Tibial nerve (tissue), 4 donors: Measurements from ENCODE around the gene RCOR2. TPM values are rescaled to one million over a fixed set of nuclear protein-coding genes. Genes with fewer than 3 reads are reported as not detected.

Experiments
- DNase-seq, 2 donors: peaks; one replicate each; pipeline ENCODE4 v3.0.0-alpha.2; 2019; ENCODE audit warnings: low spot score in 2 of 2
- H3K27ac ChIP-seq, 4 donors: fragments of 200-600 bp; sonication (generic) in 3 of 4; one replicate each; pipeline ENCODE4 v1.5.1; 2017 to 2019; ENCODE audit warnings: mild to moderate bottlenecking in 1 of 4
- H3K27me3 ChIP-seq, 2 donors: fragments of 200-600 bp; sonication (generic) in 1 of 2; one replicate each; pipeline versions ENCODE4 v1.5.1 to v1.6.0; 2017 to 2019
- H3K36me3 ChIP-seq, 3 donors: fragments of 200-600 bp; sonication (generic); one replicate each; pipeline ENCODE4 v1.5.1; 2018 to 2019
- H3K4me1 ChIP-seq, 4 donors: fragments of 200-600 bp; sonication (generic) in 3 of 4; one replicate each; pipeline ENCODE4 v1.5.1; 2017 to 2019
- H3K4me3 ChIP-seq, 4 donors: fragments of 200-600 bp; sonication (generic) in 3 of 4; one replicate each; pipeline ENCODE4 v1.5.1; 2017 to 2019; ENCODE audit warnings: mild to moderate bottlenecking in 1 of 4, moderate library complexity in 1 of 4
- H3K9me3 ChIP-seq, 4 donors: fragments of 200-600 bp; sonication (generic) in 3 of 4; one replicate each; pipeline ENCODE4 v1.5.1; 2017 to 2019
- CTCF ChIP-seq, 5 experiments: fragments of 200-600 bp in 3 of 5; fragments of 450-650 bp in 2 of 5; sonication (generic) in 3 of 5; IDR thresholded peaks; one replicate each; pipeline ENCODE4 v1.5.1; 2016 to 2019; ENCODE audit warnings: antibody characterized with exemption in 5 of 5, mild to moderate bottlenecking in 3 of 5, moderate library complexity in 2 of 5
- EP300 ChIP-seq, 2 donors: sonication (generic); formaldehyde crosslinking; IDR thresholded peaks; one replicate each; pipeline ENCODE4 v1.6.1; 2017; ENCODE audit warnings: antibody characterized with exemption in 2 of 2, mild to moderate bottlenecking in 1 of 2
- POLR2A ChIP-seq, 2 donors: fragments of 450-650 bp; IDR thresholded peaks; one replicate each; pipeline ENCODE4 v1.6.1; 2017; ENCODE audit warnings: antibody characterized with exemption in 2 of 2, mild to moderate bottlenecking in 2 of 2, moderate library complexity in 2 of 2
- WGBS, 2 donors: methylation state at CpG; one replicate each; pipeline ENCODE4 v1.1.5; 2018; 5-methylcytosine and 5-hydroxymethylcytosine counted together
- total RNA-seq, 4 donors: library from RNA; depleted of rRNA; stranded (reverse); fragments of >200 nt; gene quantifications; one replicate each; pipeline ENCODE4 v1.1.0, GENCODE V29; 2016

Gene RCOR2
- total RNA-seq, 4 donors from 2014 or later, result 0.22 to 1.6 TPM; not detected in 2

- no peak overlapping the region for H3K4me3 ChIP-seq
- H3K27me3 ChIP-seq, result no peaks in the 10 kb centered on the region
- TF ChIP-seq POLR2A (IDR thresholded peaks at IDR 0.05), result no peak
- no peak for TF ChIP-seq CTCF (IDR thresholded peaks at IDR 0.05)
- 96 to 98% methylated on average over 6 of the region's 6 CpGs for WGBS, 2 donors
- H3K4me1 ChIP-seq, result peaks cover 0 to 54% (median 23%) of the 10 kb centered on the region in 4 donors
- H3K9me3 ChIP-seq, result no peaks in the 10 kb centered on the region
- no peak for DNase-seq
- H3K27ac ChIP-seq, result no peak overlapping the region
- H3K36me3 ChIP-seq, result peaks cover 0 to 38% (median 7%) of the 10 kb centered on the region in 3 donors
Observed at GRCh38 chr11:63893355-63893754, 23.6 kb downstream of the RCOR2 start.

GRCh38 chr11:63892228-63892627 lies 24.7 kb downstream of the RCOR2 start:
- TF ChIP-seq EP300 (IDR thresholded peaks at IDR 0.05), result no peak
- TF ChIP-seq POLR2A (IDR thresholded peaks at IDR 0.05), result no peak
- no peak for TF ChIP-seq CTCF (IDR thresholded peaks at IDR 0.05)
- no peaks in the 10 kb centered on the region for H3K27me3 ChIP-seq
- peaks cover 4 to 61% (median 34%) of the 10 kb centered on the region in 4 donors for H3K4me1 ChIP-seq
- H3K9me3 ChIP-seq, result no peaks in the 10 kb centered on the region
- H3K4me3 ChIP-seq, result no peak overlapping the region
- no peak for DNase-seq
- peaks cover 0 to 26% (median 3%) of the 10 kb centered on the region in 3 donors for H3K36me3 ChIP-seq
- WGBS, 2 donors, result 16 to 20% methylated on average over 3 of the region's 3 CpGs
- no peak overlapping the region for H3K27ac ChIP-seq

DNA sequence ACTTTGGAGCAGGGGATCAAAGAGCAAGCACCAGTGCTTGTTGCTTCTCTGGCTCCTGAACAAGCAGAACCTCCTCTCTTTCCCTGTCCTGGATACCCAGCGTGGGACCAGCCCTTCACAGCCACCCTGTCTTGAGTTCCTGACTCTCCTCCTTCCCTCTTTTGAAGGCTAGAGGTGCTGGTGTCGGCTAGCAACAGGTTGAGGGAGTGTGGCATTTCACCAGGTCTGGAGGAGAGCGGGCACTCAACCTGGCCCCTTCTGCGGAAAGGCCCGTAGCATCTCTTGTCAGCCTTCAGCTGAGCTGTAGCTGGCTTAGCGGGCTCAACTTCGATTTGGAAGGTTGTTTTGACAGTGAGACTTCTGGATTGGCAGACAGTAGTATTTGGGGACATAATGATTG lies 26.6 kb downstream of the RCOR2 start:
- Histone ChIP-seq H3K4me3 (no peak overlapping the region), H3K9me3 (no peaks in the 10 kb centered on the region), H3K27me3 (no peaks in the 10 kb centered on the region), H3K27ac (peak overlapping the region in 1 of 4 donors; percentile 71), H3K36me3 (peaks cover 0 to 8% (median 0%) of the 10 kb centered on the region in 3 donors), H3K4me1 (peaks cover 4 to 64% (median 36%) of the 10 kb centered on the region in 4 donors)
- 83 to 93% methylated on average over 7 of the region's 7 CpGs for WGBS, 2 donors
- DNase-seq, result no peak
- TF ChIP-seq CTCF (IDR thresholded peaks at IDR 0.05) (no peak), EP300 (IDR thresholded peaks at IDR 0.05) (no peak), POLR2A (IDR thresholded peaks at IDR 0.05) (no peak)

GRCh38 chr11:63889344-63889743 lies 27.6 kb downstream of the RCOR2 start:
- H3K27me3 ChIP-seq, result no peaks in the 10 kb centered on the region
- whole genome bisulfite sequencing, 2 donors, result 82 to 96% methylated on average over 6 of the region's 6 CpGs
- peak overlapping the region in 3 of 4 donors; percentile 60 to 71 (median 64) for H3K27ac ChIP-seq
- H3K4me3 ChIP-seq, result peak overlapping the region in 1 of 4 donors; percentile 30
- no peak for TF ChIP-seq EP300 (IDR thresholded peaks at IDR 0.05)
- no peak for TF ChIP-seq CTCF (IDR thresholded peaks at IDR 0.05)
- TF ChIP-seq POLR2A (IDR thresholded peaks at IDR 0.05), result no peak
- peaks cover 4 to 74% (median 39%) of the 10 kb centered on the region in 4 donors for H3K4me1 ChIP-seq
- no peaks in the 10 kb centered on the region for H3K9me3 ChIP-seq
- no peak for DNase-seq
- no peaks in the 10 kb centered on the region for H3K36me3 ChIP-seq

GRCh38 chr11:63888170-63889086 lies 28.5 kb downstream of the RCOR2 start:
- Histone ChIP-seq H3K4me1 (peaks cover 4 to 84% (median 42%) of the 10 kb centered on the region in 4 donors), H3K27ac (peak overlapping the region in 3 of 4 donors; percentile 60 to 71 (median 64)), H3K27me3 (no peaks in the 10 kb centered on the region), H3K9me3 (no peaks in the 10 kb centered on the region), H3K36me3 (no peaks in the 10 kb centered on the region), H3K4me3 (peak overlapping the region in 2 of 4 donors; percentile 30 to 36)
- DNase-seq, result peak in 1 of 2 donors; percentile 29
- TF ChIP-seq EP300 (IDR thresholded peaks at IDR 0.05) (peak in 1 of 2 donors; percentile 30), CTCF (IDR thresholded peaks at IDR 0.05) (no peak)
- WGBS, 2 donors, result 38 to 41% methylated on average over 25 of the region's 25 CpGs
